GM18498 (cell line): ENCODE results near the gene COL5A1.

ENCODE experiments used
- ATAC-seq: cut with Tn5 transposase; IDR thresholded peaks from one replicate; pipeline ENCODE4 v1.9.1; 2021; ENCODE audit warnings: mild to moderate bottlenecking, moderate library complexity; ENCODE audit not compliant: unreplicated experiment

COL5A1 gene

GRCh38 chr9:134782921-134783698 is 141.5 kb downstream of the COL5A1 start:
- ATAC-seq = no peak

GRCh38 chr9:134783699-134784039 is 142.1 kb downstream of the COL5A1 start:
- ATAC-seq = no peak

GRCh38 chr9:134784577-134785305 is 143.1 kb downstream of the COL5A1 start:
- ATAC-seq = no peak

- ATAC-seq = no peak
Measured at GRCh38 chr9:134785325-134786108, 143.9 kb downstream of the COL5A1 start.

GRCh38 chr9:134787601-134788531 is 146.3 kb downstream of the COL5A1 start:
- no peak for ATAC-seq

- ATAC-seq = no peak
Measured at GRCh38 chr9:134789168-134789567, 147.6 kb downstream of the COL5A1 start.

GRCh38 chr9:134791009-134791408 is 149.4 kb downstream of the COL5A1 start:
- ATAC-seq = no peak

- ATAC-seq = no peak
Measured at GRCh38 chr9:134792627-134793026, 151.0 kb downstream of the COL5A1 start.

- no peak for ATAC-seq
Measured at GRCh38 chr9:134793288-134794188, 151.9 kb downstream of the COL5A1 start.

- no peak for ATAC-seq
Measured at GRCh38 chr9:134794663-134795370, 153.2 kb downstream of the COL5A1 start.

GRCh38 chr9:134795446-134795845 is 153.8 kb downstream of the COL5A1 start:
- no peak for ATAC-seq

GRCh38 chr9:134796882-134797281 is 155.3 kb downstream of the COL5A1 start:
- ATAC-seq = no peak

GRCh38 chr9:134800791-134801339 is 159.3 kb downstream of the COL5A1 start:
- no peak for ATAC-seq

- no peak for ATAC-seq
Measured at GRCh38 chr9:134802216-134802795, 160.7 kb downstream of the COL5A1 start.

GRCh38 chr9:134804871-134805270 is 163.3 kb downstream of the COL5A1 start:
- no peak for ATAC-seq

GRCh38 chr9:134807716-134808446 is 166.3 kb downstream of the COL5A1 start:
- no peak for ATAC-seq

GRCh38 chr9:134808447-134808792 is 166.8 kb downstream of the COL5A1 start:
- no peak for ATAC-seq

GRCh38 chr9:134809292-134809691 is 167.7 kb downstream of the COL5A1 start:
- no peak for ATAC-seq
